Upper lobe of left lung (tissue), 4 donors: ENCODE data around the gene KRTAP10-8.

Experiments used
- POLR2A ChIP-seq, 4 donors: fragments of 450-650 bp; IDR thresholded peaks; one replicate each; pipeline ENCODE4 v1.5.1; 2016 to 2017; ENCODE audit warnings: antibody characterized with exemption in 4 of 4, mild to moderate bottlenecking in 2 of 4
- TF ChIP-seq, protein P1 (sequence below), 6 experiments: fragments of 450-650 bp in 4 of 6; fragments of 200-600 bp in 2 of 6; sonication (generic) in 2 of 6; IDR thresholded peaks; one replicate each; pipeline ENCODE4 v1.5.1; 2016 to 2019; ENCODE audit warnings: antibody characterized with exemption in 6 of 6

DNA sequence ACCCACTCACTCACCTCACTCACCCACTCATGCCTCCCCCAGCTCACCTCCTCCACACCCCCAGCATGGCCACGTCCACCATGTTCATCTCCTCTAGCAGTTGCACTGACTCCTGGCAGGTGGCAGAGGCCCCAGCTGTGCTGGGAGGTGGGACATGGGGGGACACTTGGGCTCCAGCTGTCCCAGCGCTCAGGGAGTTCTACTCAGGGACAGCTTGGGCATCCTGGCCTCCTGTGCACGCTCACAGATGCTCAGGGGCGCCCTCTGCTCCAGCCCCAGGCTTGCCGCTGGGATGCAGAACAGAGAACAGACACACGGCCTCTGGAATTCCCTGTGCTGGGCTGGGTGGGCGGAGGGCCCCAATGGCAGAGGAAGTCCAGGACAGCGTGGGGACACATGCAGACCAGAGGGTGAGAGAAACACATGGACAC lies 5.2 kb downstream of the KRTAP10-8 start:
- TF ChIP-seq, protein P1, sequence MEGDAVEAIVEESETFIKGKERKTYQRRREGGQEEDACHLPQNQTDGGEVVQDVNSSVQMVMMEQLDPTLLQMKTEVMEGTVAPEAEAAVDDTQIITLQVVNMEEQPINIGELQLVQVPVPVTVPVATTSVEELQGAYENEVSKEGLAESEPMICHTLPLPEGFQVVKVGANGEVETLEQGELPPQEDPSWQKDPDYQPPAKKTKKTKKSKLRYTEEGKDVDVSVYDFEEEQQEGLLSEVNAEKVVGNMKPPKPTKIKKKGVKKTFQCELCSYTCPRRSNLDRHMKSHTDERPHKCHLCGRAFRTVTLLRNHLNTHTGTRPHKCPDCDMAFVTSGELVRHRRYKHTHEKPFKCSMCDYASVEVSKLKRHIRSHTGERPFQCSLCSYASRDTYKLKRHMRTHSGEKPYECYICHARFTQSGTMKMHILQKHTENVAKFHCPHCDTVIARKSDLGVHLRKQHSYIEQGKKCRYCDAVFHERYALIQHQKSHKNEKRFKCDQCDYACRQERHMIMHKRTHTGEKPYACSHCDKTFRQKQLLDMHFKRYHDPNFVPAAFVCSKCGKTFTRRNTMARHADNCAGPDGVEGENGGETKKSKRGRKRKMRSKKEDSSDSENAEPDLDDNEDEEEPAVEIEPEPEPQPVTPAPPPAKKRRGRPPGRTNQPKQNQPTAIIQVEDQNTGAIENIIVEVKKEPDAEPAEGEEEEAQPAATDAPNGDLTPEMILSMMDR (IDR thresholded peaks at IDR 0.05): no peak
- no peak for TF ChIP-seq POLR2A (IDR thresholded peaks at IDR 0.05)
